ENCODE data around the gene MTHFSD. TPM values are rescaled to one million over a fixed set of nuclear protein-coding genes. Genes with fewer than 3 reads are reported as not detected.

The MTHFSD gene
- total RNA-seq, 2 experiments from 2014 or later: 7.3 to 7.9 TPM

- DNase-seq: no peak
- no peak overlapping the region for H3K27ac Mint-ChIP-seq
- POLR2A ChIA-PET: no interaction called here
Measured at GRCh38 chr16:86496929-86497461, 58.0 kb downstream of the MTHFSD start.

DNA sequence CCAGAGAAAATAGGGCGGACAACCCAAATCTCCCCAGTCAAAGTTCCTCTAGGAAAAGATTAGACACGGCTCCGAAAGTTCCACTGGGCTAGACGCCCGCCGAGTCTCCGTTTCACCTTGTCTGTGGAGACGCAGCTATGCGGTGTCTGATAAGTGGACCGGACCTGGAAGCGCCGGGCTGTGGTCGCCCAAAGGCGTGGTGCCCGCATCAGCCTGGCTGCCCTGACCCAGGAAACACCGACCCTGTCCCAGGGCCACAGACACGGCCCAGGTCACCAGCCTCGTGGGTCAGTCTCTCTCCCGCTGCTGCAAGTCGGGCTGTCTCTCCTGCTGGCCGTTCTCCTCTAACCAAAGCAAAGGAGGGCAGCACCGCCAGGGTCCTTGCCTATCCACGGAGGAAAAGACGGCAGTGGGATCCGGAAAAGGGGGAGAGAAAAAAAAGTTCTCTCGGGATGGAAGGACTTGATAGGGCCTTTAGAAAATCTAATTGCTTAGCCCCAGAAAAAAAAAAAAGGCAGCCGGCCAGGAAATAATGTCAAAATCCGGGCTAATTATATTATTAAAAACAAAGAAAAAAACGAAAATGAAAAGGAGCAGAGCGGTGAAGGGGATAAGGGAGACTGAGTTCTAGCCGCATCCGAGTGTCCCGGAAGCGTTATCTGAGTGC is 58.6 kb downstream of the MTHFSD start:
- no peaks in the 10 kb centered on the region for H3K4me1 Mint-ChIP-seq (ENCODE audit: low read depth)
- intact Hi-C loops (cut with DNase I, micrococcal nuclease): no loop called here
- peaks cover 83% of the 10 kb centered on the region for H3K27me3 Mint-ChIP-seq
- CTCF ChIA-PET: no interaction called here
- no peak for DNase-seq
- no peak for ATAC-seq (ENCODE audit: poor library complexity)
- H3K9me3 ChIP-seq (ENCODE audit: control insufficient read depth in 1 of 2, insufficient read depth in 1 of 2, low read length in 2 of 2): peaks cover 0 to 15% of the 10 kb centered on the region in 2 experiments
- H3K36me3 ChIP-seq (ENCODE audit: insufficient read depth, low read length): no peaks in the 10 kb centered on the region
- TF ChIP-seq CTCF (IDR thresholded peaks at IDR 0.05): no peak
- H3K4me3 ChIP-seq (ENCODE audit: low read length): no peak overlapping the region
- peaks cover 60 to 88% of the 10 kb centered on the region in 2 experiments for H3K27me3 ChIP-seq (ENCODE audit: control insufficient read depth in 1 of 2, insufficient read depth in 2 of 2, low read length in 2 of 2)
- no peaks in the 10 kb centered on the region for H3K4me1 ChIP-seq (ENCODE audit: insufficient read depth, low read length)
- no peak overlapping the region for H3K4me3 Mint-ChIP-seq
- POLR2A ChIA-PET: no interaction called here
- H3K36me3 Mint-ChIP-seq (ENCODE audit: low read depth): no peaks in the 10 kb centered on the region
- H3K27ac Mint-ChIP-seq: no peak overlapping the region
- no peaks in the 10 kb centered on the region for H3K9me3 Mint-ChIP-seq
- no peak overlapping the region for H3K27ac ChIP-seq (ENCODE audit: low read depth in 1 of 2, low read length in 2 of 2)

More at GRCh38 chr16:86496929-86497461, 58.0 kb downstream of the MTHFSD start:
- H3K9me3 Mint-ChIP-seq: no peaks in the 10 kb centered on the region
- peaks cover 83% of the 10 kb centered on the region for H3K27me3 Mint-ChIP-seq
- H3K27me3 ChIP-seq (ENCODE audit: control insufficient read depth in 1 of 2, insufficient read depth in 2 of 2, low read length in 2 of 2): peaks cover 59 to 88% of the 10 kb centered on the region in 2 experiments
- peaks cover 0 to 15% of the 10 kb centered on the region in 2 experiments for H3K9me3 ChIP-seq (ENCODE audit: control insufficient read depth in 1 of 2, insufficient read depth in 1 of 2, low read length in 2 of 2)
- intact Hi-C loops (cut with DNase I, micrococcal nuclease): no loop called here
- no peaks in the 10 kb centered on the region for H3K4me1 Mint-ChIP-seq (ENCODE audit: low read depth)
- ATAC-seq (ENCODE audit: poor library complexity): no peak
- no peak for TF ChIP-seq CTCF (IDR thresholded peaks at IDR 0.05)
- H3K4me3 Mint-ChIP-seq: no peak overlapping the region
- H3K27ac ChIP-seq (ENCODE audit: low read depth in 1 of 2, low read length in 2 of 2): no peak overlapping the region
- H3K4me3 ChIP-seq (ENCODE audit: low read length): no peak overlapping the region
- no peaks in the 10 kb centered on the region for H3K36me3 Mint-ChIP-seq (ENCODE audit: low read depth)
- CTCF ChIA-PET: no interaction called here
- H3K36me3 ChIP-seq (ENCODE audit: insufficient read depth, low read length): no peaks in the 10 kb centered on the region
- H3K4me1 ChIP-seq (ENCODE audit: insufficient read depth, low read length): no peaks in the 10 kb centered on the region

GRCh38 chr16:86495756-86496261 is 59.2 kb downstream of the MTHFSD start:
- H3K9me3 ChIP-seq (ENCODE audit: control insufficient read depth in 1 of 2, insufficient read depth in 1 of 2, low read length in 2 of 2): peaks cover 0 to 15% of the 10 kb centered on the region in 2 experiments
- DNase-seq: no peak
- TF ChIP-seq CTCF (IDR thresholded peaks at IDR 0.05): no peak
- no peaks in the 10 kb centered on the region for H3K36me3 ChIP-seq (ENCODE audit: insufficient read depth, low read length)
- Mint-ChIP-seq H3K9me3 (no peaks in the 10 kb centered on the region), H3K27ac (no peak overlapping the region), H3K36me3 (ENCODE audit: low read depth) (no peaks in the 10 kb centered on the region), H3K4me3 (no peak overlapping the region), H3K27me3 (peaks cover 83% of the 10 kb centered on the region), H3K4me1 (ENCODE audit: low read depth) (no peaks in the 10 kb centered on the region)
- ATAC-seq (ENCODE audit: poor library complexity): no peak
- no peaks in the 10 kb centered on the region for H3K4me1 ChIP-seq (ENCODE audit: insufficient read depth, low read length)
- ChIA-PET POLR2A (no interaction called here), CTCF (no interaction called here)
- intact Hi-C loops (cut with DNase I, micrococcal nuclease): no loop called here
- no peak overlapping the region for H3K4me3 ChIP-seq (ENCODE audit: low read length)
- H3K27me3 ChIP-seq (ENCODE audit: control insufficient read depth in 1 of 2, insufficient read depth in 2 of 2, low read length in 2 of 2): peaks cover 56 to 87% of the 10 kb centered on the region in 2 experiments
- no peak overlapping the region for H3K27ac ChIP-seq (ENCODE audit: low read depth in 1 of 2, low read length in 2 of 2)
